GM18873 (cell line): Measurements from ENCODE around the gene HLA-DMB.

ENCODE experiments used
- ATAC-seq: cut with Tn5 transposase; IDR thresholded peaks from one replicate; pipeline ENCODE4 v1.9.1; 2021; ENCODE audit warnings: mild to moderate bottlenecking, moderate library complexity, moderate number of reproducible peaks; ENCODE audit not compliant: unreplicated experiment, low FRiP score

Gene HLA-DMB

GRCh38 chr6:32931211-32931610 is 9.6 kb downstream of the HLA-DMB start:
- ATAC-seq: no peak

GRCh38 chr6:32922083-32922482 is 18.7 kb downstream of the HLA-DMB start:
- no peak for ATAC-seq

GRCh38 chr6:32920715-32921114 is 20.1 kb downstream of the HLA-DMB start:
- no peak for ATAC-seq

- no peak for ATAC-seq
Measured at GRCh38 chr6:32912951-32913350, 27.9 kb downstream of the HLA-DMB start.

- ATAC-seq: no peak
Measured at GRCh38 chr6:32908897-32909296, 31.9 kb downstream of the HLA-DMB start.

GRCh38 chr6:32906539-32906938 is 34.3 kb downstream of the HLA-DMB start:
- no peak for ATAC-seq

- no peak for ATAC-seq
Measured at GRCh38 chr6:32905078-32905477, 35.8 kb downstream of the HLA-DMB start.

GRCh38 chr6:32903952-32904351 is 36.9 kb downstream of the HLA-DMB start:
- no peak for ATAC-seq

GRCh38 chr6:32895006-32895345 is 45.9 kb downstream of the HLA-DMB start:
- ATAC-seq: peak; percentile 5

GRCh38 chr6:32894085-32895005 is 46.5 kb downstream of the HLA-DMB start:
- peak; percentile 93 for ATAC-seq

- ATAC-seq: no peak
Measured at GRCh38 chr6:32890831-32891230, 50.0 kb downstream of the HLA-DMB start.

- ATAC-seq: no peak
Measured at GRCh38 chr6:32889533-32889932, 51.3 kb downstream of the HLA-DMB start.

- no peak for ATAC-seq
Measured at GRCh38 chr6:32888576-32888975, 52.3 kb downstream of the HLA-DMB start.

- no peak for ATAC-seq
Measured at GRCh38 chr6:32887616-32888015, 53.2 kb downstream of the HLA-DMB start.

GRCh38 chr6:32886681-32887383 is 54.0 kb downstream of the HLA-DMB start:
- ATAC-seq: no peak

GRCh38 chr6:32885698-32886286 is 55.0 kb downstream of the HLA-DMB start:
- ATAC-seq: no peak
